HepG2 (cell line): Measurements from ENCODE around the gene MAP4K3. TPM values are rescaled to one million over a fixed set of nuclear protein-coding genes. Genes with fewer than 3 reads are reported as not detected.

Experiments
- ATAC-seq: fragments of 200-7000 bp; cut with Tn5 transposase; 3 replicates; pipeline ENCODE4 v1.9.1; 2020; ENCODE audit warnings: mild to moderate bottlenecking, moderate library complexity
- BruUV-seq: library from RNA; stranded (reverse); fragments of 400-500 nt; replicated peaks from 2 replicates; lab custom pipeline; 2021; lab: Mats Ljungman, UMichigan
- CTCF ChIA-PET: fragments of 300-600 bp; formaldehyde crosslinking; extraction: SDS; loops from one replicate; lab custom pipeline; 2021; ENCODE audit warnings: low total read pairs, inconsistent platforms, low intra/inter-chr PET ratio; lab: Yijun Ruan, JAX
- POLR2A ChIA-PET: fragments of 350-600 bp; sonication (Branson Sonifier 250); formaldehyde crosslinking; loops from one replicate; lab custom pipeline; 2020; ENCODE audit warnings: antibody characterized with exemption, inconsistent platforms; lab: Yijun Ruan, JAX
- DNase-seq: peaks from one replicate; pipeline ENCODE4 v3.0.0-alpha.2; 2015; ENCODE audit warnings: low spot score
- FAIRE-seq: peaks from 3 replicates; lab custom pipeline; 2011; peaks lifted over from hg19 to GRCh38; lab: Jason Lieb, UNC
- H2AFZ ChIP-seq: one replicate; pipeline ENCODE4 v1.6.1; 2011; ENCODE audit warnings: low read length, inconsistent platforms
- H3K27ac ChIP-seq: fragments of 300-600 bp; 3 replicates; pipeline ENCODE4 v1.8.0; 2011; ENCODE audit warnings: mixed run types, mild to moderate bottlenecking, mixed read lengths, low read length, inconsistent platforms; ENCODE audit not compliant: insufficient read depth; ENCODE audit errors: extremely low read length
- H3K27me3 ChIP-seq, 2 experiments: fragments of 200-600 bp in 1 of 2; 2 replicates in 1 of 2; 3 replicates in 1 of 2; pipeline versions ENCODE4 v1.6.0 to v1.8.0; 2011; ENCODE audit warnings: low read length in 2 of 2, mild to moderate bottlenecking in 2 of 2, moderate library complexity in 2 of 2, inconsistent platforms in 1 of 2; ENCODE audit not compliant: insufficient read depth in 2 of 2, control insufficient read depth in 1 of 2
- H3K36me3 ChIP-seq, 2 experiments: fragments of 200-600 bp in 1 of 2; replicated peaks in 1 of 2; 2 replicates in 1 of 2; 3 replicates in 1 of 2; pipeline versions ENCODE4 v1.5.1 to v1.8.0; 2011; ENCODE audit warnings: low read length in 2 of 2, inconsistent platforms in 1 of 2; ENCODE audit not compliant: insufficient read depth in 2 of 2, control insufficient read depth in 1 of 2
- H3K4me1 ChIP-seq: 2 replicates; pipeline ENCODE4 v1.5.1; 2012; ENCODE audit warnings: low read length, inconsistent platforms; ENCODE audit not compliant: insufficient read depth
- H3K4me2 ChIP-seq: 2 replicates; pipeline ENCODE4 v1.6.0; 2011; ENCODE audit warnings: low read depth, low read length, inconsistent platforms
- H3K4me3 ChIP-seq, 3 experiments: fragments of 200-600 bp in 1 of 3; sonication (generic), shearing (Covaris generic) in 1 of 3; replicated peaks in 1 of 3; 2 replicates each; pipeline ENCODE4 v1.5.1; 2011 to 2016; ENCODE audit warnings: low read length in 3 of 3, inconsistent platforms in 2 of 3, low read depth in 2 of 3, mild to moderate bottlenecking in 2 of 3, control low read depth in 1 of 3, mixed read lengths in 1 of 3; ENCODE audit not compliant: insufficient read depth in 1 of 3
- H3K79me2 ChIP-seq: one replicate; pipeline ENCODE4 v1.6.1; 2011; ENCODE audit warnings: low read length, inconsistent platforms; ENCODE audit not compliant: insufficient read depth
- H3K9ac ChIP-seq: 2 replicates; pipeline ENCODE4 v1.6.0; 2011; ENCODE audit warnings: mild to moderate bottlenecking, low read depth, low read length, inconsistent platforms; ENCODE audit not compliant: insufficient read depth
- H3K9me3 ChIP-seq: 2 replicates; pipeline ENCODE4 v1.5.1; 2012; ENCODE audit warnings: mild to moderate bottlenecking, low read length
- H4K20me1 ChIP-seq: 2 replicates; pipeline ENCODE4 v1.6.0; 2011; ENCODE audit warnings: inconsistent platforms, mild to moderate bottlenecking, low read length, moderate library complexity; ENCODE audit not compliant: insufficient read depth
- EEA1 ChIP-seq: sonication (generic); formaldehyde crosslinking; IDR thresholded peaks from 2 replicates; pipeline ENCODE4 v1.5.1; 2020; ENCODE audit warnings: mild to moderate bottlenecking, missing genetic modification reagents, borderline replicate concordance
- HES4 ChIP-seq: sonication (generic); formaldehyde crosslinking; IDR thresholded peaks from 2 replicates; pipeline ENCODE4 v1.9.0; 2021; ENCODE audit warnings: mild to moderate bottlenecking, missing genetic modification reagents, borderline replicate concordance
- MLLT10 ChIP-seq: sonication (generic); formaldehyde crosslinking; IDR thresholded peaks from 2 replicates; pipeline ENCODE4 v1.4.0; 2020; ENCODE audit warnings: missing genetic modification reagents
- NFRKB ChIP-seq: fragments of 450-650 bp; IDR thresholded peaks from 2 replicates; pipeline ENCODE4 v1.6.1; 2017
- SOX5 ChIP-seq: IDR thresholded peaks from 2 replicates; pipeline ENCODE4 v1.6.1; 2016; ENCODE audit warnings: borderline replicate concordance
- YEATS2 ChIP-seq: sonication (generic); formaldehyde crosslinking; IDR thresholded peaks from 2 replicates; pipeline ENCODE4 v1.4.0; 2020; ENCODE audit warnings: missing genetic modification reagents, borderline replicate concordance
- ZNF546 ChIP-seq: sonication (generic); formaldehyde crosslinking; conservative IDR thresholded peaks from 2 replicates; pipeline ENCODE4 v1.8.1; 2023; ENCODE audit warnings: mild to moderate bottlenecking, missing genetic modification reagents
- ZNF749 ChIP-seq: sonication (generic); formaldehyde crosslinking; IDR thresholded peaks from 2 replicates; pipeline ENCODE4 v1.8.0; 2022; ENCODE audit warnings: mild to moderate bottlenecking, missing genetic modification reagents, moderate library complexity, borderline replicate concordance
- WGBS: methylation state at CpG from one replicate; pipeline ENCODE4 v1.1.6; 2017; ENCODE audit warnings: low lambda C conversion rate; 5-methylcytosine and 5-hydroxymethylcytosine counted together
- in situ Hi-C: cut with HindIII; loops from 2 replicates; pipeline ENCODE4 v1.10.0; 2017; ENCODE audit warnings: low pct_unique_long_range_greater_than_20kb; ENCODE audit not compliant: extremely low pct_ligation_motif_present
- intact Hi-C: fragments of 100-400 bp; cut with micrococcal nuclease; formaldehyde crosslinking; loops from one replicate; pipeline ENCODE4 v1.10.0; 2022; ENCODE audit not compliant: unreplicated experiment
- polyA plus RNA-seq, 8 experiments: library from polyadenylated mRNA; depleted of rRNA in 3 of 8; stranded (reverse) in 7 of 8; unstranded in 1 of 8; fragments of >200 nt; fragmentation: Illumina TruSeq in 4 of 8; extraction: Trizol in 4 of 8; gene quantifications; 2 replicates each; pipeline versions ENCODE4 v1.2.1 to v1.2.3, GENCODE V29; 2011 to 2016; ENCODE audit warnings: low read depth in 4 of 8, missing spikeins in 1 of 8, mixed read lengths in 1 of 8; ENCODE audit not compliant: insufficient read depth in 1 of 8
- total RNA-seq, 5 experiments: library from RNA; depleted of rRNA; stranded (reverse); fragments of >200 nt; fragmentation: Illumina TruSeq; extraction: Trizol; gene quantifications; 2 replicates each; pipeline ENCODE4 v1.2.3, GENCODE V29; 2016; ENCODE audit warnings: low read depth in 1 of 5

MAP4K3 gene
- total and polyA plus RNA-seq, 2 of the 13 experiments (the other 11 are each of a cell fraction or from before 2014, with no cell fraction given) = 45.9 to 53.2 TPM

GRCh38 chr2:39411181-39411944, 25.7 kb downstream of the MAP4K3 start:
- H3K36me3 ChIP-seq = no peaks in the 10 kb centered on the region; a peak in 2 of 5 replicates
- H2AFZ ChIP-seq = no peak overlapping the region
- POLR2A ChIA-PET = no interaction called here
- peak; percentile 40 for DNase-seq
- in situ Hi-C loops (no loop called here), intact Hi-C loops (no loop called here)
- BruUV-seq = no TSS peak
- peaks cover 99% of the 10 kb centered on the region for H3K79me2 ChIP-seq
- no peak overlapping the region for H3K4me3 ChIP-seq
- H3K4me2 ChIP-seq = no peak overlapping the region
- peaks cover 94% of the 10 kb centered on the region for H4K20me1 ChIP-seq
- H3K27me3 ChIP-seq = no peaks in the 10 kb centered on the region
- ATAC-seq = no peak
- CTCF ChIA-PET = no interaction called here
- H3K4me1 ChIP-seq = peaks cover 86% of the 10 kb centered on the region
- H3K9ac ChIP-seq = no peak overlapping the region
- no peaks in the 10 kb centered on the region for H3K9me3 ChIP-seq
- no peak for TF ChIP-seq YEATS2 (CRISPR knock-in tag)
- TF ChIP-seq MLLT10 = no peak
- no peak for TF ChIP-seq HES4 (CRISPR knock-in tag)
- no peak for TF ChIP-seq SOX5 (CRISPR knock-in tag)
- TF ChIP-seq ZNF749 (CRISPR knock-in tag) = no peak
- TF ChIP-seq EEA1 (CRISPR knock-in tag) = no peak
- no peak for TF ChIP-seq ZNF546
- no peak for TF ChIP-seq NFRKB
- TF ChIP-seq, all 625 proteins: peak for 0
- no peak for FAIRE-seq
- no peak overlapping the region for H3K27ac ChIP-seq
- 89% methylated on average over 10 of the region's 10 CpGs for WGBS
